OCI-LY7 (cell line): ENCODE measurements around the gene KIDINS220. TPM values are rescaled to one million over a fixed set of nuclear protein-coding genes. Genes with fewer than 3 reads are reported as not detected.

Experiments used
- BruUV-seq: library from RNA; stranded (reverse); fragments of 400-500 nt; replicated peaks from 2 replicates; lab custom pipeline; 2021; lab: Mats Ljungman, UMichigan
- CTCF ChIA-PET: fragments of 300-600 bp; sonication (Branson Sonifier 250); formaldehyde crosslinking; loops from one replicate; lab custom pipeline; 2022; ENCODE audit warnings: antibody characterized with exemption; ENCODE audit not compliant: unreplicated experiment; lab: Charles Lee
- POLR2A ChIA-PET: fragments of 300-600 bp; sonication (Branson Sonifier 250); formaldehyde crosslinking; loops from one replicate; lab custom pipeline; 2022; ENCODE audit warnings: antibody characterized with exemption; lab: Charles Lee
- DNase-seq: peaks from one replicate; pipeline ENCODE4 v3.0.0-alpha.2; 2015; ENCODE audit warnings: low spot score
- H2AFZ ChIP-seq: fragments of 200-600 bp; sonication (generic), shearing (Covaris generic); 2 replicates; pipeline ENCODE4 v1.6.1; 2014; ENCODE audit warnings: mild to moderate bottlenecking, antibody characterized with exemption, low read length, moderate library complexity
- H3K27ac ChIP-seq: fragments of 200-600 bp; sonication (generic); 2 replicates; pipeline ENCODE4 v1.5.1; 2014; ENCODE audit warnings: mixed run types, low read depth, mild to moderate bottlenecking, moderate library complexity, low read length, inconsistent platforms; ENCODE audit not compliant: poor library complexity, severe bottlenecking
- H3K36me3 ChIP-seq: fragments of 200-600 bp; sonication (generic); 2 replicates; pipeline ENCODE4 v1.6.1; 2014; ENCODE audit warnings: mild to moderate bottlenecking, antibody characterized with exemption, low read length, moderate library complexity, mixed read lengths; ENCODE audit not compliant: insufficient read depth
- H3K4me1 ChIP-seq: fragments of 200-600 bp; sonication (generic); 2 replicates; pipeline ENCODE4 v1.5.1; 2014; ENCODE audit warnings: mild to moderate bottlenecking, low read length; ENCODE audit not compliant: insufficient read depth, poor library complexity, severe bottlenecking
- H3K4me2 ChIP-seq: fragments of 200-600 bp; sonication (generic); 2 replicates; pipeline ENCODE4 v1.6.1; 2014; ENCODE audit warnings: mild to moderate bottlenecking, low read length
- H3K4me3 ChIP-seq: fragments of 200-600 bp; sonication (generic); 2 replicates; pipeline ENCODE4 v1.5.1; 2014; ENCODE audit warnings: mild to moderate bottlenecking, low read depth, low read length; ENCODE audit not compliant: poor library complexity, severe bottlenecking
- H3K79me2 ChIP-seq: fragments of 200-600 bp; sonication (generic); 2 replicates; pipeline ENCODE4 v1.6.1; 2016; ENCODE audit warnings: low read depth, mild to moderate bottlenecking, low read length, moderate library complexity, mixed read lengths; ENCODE audit not compliant: insufficient read depth
- H3K9me2 ChIP-seq: fragments of 200-600 bp; sonication (generic); 2 replicates; pipeline ENCODE4 v1.6.1; 2016; ENCODE audit warnings: mild to moderate bottlenecking, low read length, mixed read lengths; ENCODE audit not compliant: insufficient read depth
- H3K9me3 ChIP-seq: fragments of 200-600 bp; sonication (generic); 2 replicates; pipeline ENCODE4 v1.6.1; 2014; ENCODE audit warnings: mild to moderate bottlenecking, mixed run types, low read length, mixed read lengths
- H4K20me1 ChIP-seq: fragments of 200-600 bp; sonication (generic); 2 replicates; pipeline ENCODE4 v1.6.1; 2014; ENCODE audit warnings: mild to moderate bottlenecking, antibody characterized with exemption, low read length, moderate library complexity, mixed read lengths; ENCODE audit not compliant: insufficient read depth
- EZH2phosphoT487 ChIP-seq: fragments of 200-600 bp; sonication (generic); IDR thresholded peaks from 2 replicates; pipeline ENCODE4 v1.6.1; 2018; ENCODE audit warnings: low read depth, borderline replicate concordance, mild to moderate bottlenecking, mixed run types, antibody characterized with exemption, low read length, moderate library complexity, mixed read lengths
- intact Hi-C: fragments of 100-400 bp; cut with micrococcal nuclease; formaldehyde crosslinking; loops from one replicate; pipeline ENCODE4 v1.10.0; 2022; ENCODE audit not compliant: unreplicated experiment
- total RNA-seq, 2 experiments: library from RNA; depleted of rRNA in 1 of 2; stranded (reverse); fragments of >200 nt in 1 of 2; shearing (Covaris generic) in 1 of 2; gene quantifications; 2 replicates each; pipeline ENCODE4 v1.2.3, GENCODE V29; 2014 to 2022
- TF ChIP-seq, protein P1 (sequence below): fragments of 200-600 bp; sonication (generic); conservative IDR thresholded peaks from 2 replicates; pipeline ENCODE4 v1.5.1; 2014; ENCODE audit warnings: mild to moderate bottlenecking, antibody characterized with exemption, low read length, moderate library complexity, mixed read lengths

Gene KIDINS220
- total RNA-seq, 2 experiments from 2014 or later: 29.1 to 32.3 TPM

GRCh38 chr2:8721410-8721809 lies 116.0 kb downstream of the KIDINS220 start:
- no peak for TF ChIP-seq EZH2phosphoT487
- TF ChIP-seq, protein P1, sequence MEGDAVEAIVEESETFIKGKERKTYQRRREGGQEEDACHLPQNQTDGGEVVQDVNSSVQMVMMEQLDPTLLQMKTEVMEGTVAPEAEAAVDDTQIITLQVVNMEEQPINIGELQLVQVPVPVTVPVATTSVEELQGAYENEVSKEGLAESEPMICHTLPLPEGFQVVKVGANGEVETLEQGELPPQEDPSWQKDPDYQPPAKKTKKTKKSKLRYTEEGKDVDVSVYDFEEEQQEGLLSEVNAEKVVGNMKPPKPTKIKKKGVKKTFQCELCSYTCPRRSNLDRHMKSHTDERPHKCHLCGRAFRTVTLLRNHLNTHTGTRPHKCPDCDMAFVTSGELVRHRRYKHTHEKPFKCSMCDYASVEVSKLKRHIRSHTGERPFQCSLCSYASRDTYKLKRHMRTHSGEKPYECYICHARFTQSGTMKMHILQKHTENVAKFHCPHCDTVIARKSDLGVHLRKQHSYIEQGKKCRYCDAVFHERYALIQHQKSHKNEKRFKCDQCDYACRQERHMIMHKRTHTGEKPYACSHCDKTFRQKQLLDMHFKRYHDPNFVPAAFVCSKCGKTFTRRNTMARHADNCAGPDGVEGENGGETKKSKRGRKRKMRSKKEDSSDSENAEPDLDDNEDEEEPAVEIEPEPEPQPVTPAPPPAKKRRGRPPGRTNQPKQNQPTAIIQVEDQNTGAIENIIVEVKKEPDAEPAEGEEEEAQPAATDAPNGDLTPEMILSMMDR: no peak
- Histone ChIP-seq H4K20me1 (no peaks in the 10 kb centered on the region), H3K4me3 (no peak overlapping the region), H3K79me2 (no peaks in the 10 kb centered on the region), H3K9me3 (no peaks in the 10 kb centered on the region), H3K36me3 (no peaks in the 10 kb centered on the region), H3K4me1 (no peaks in the 10 kb centered on the region), H3K27ac (no peak overlapping the region), H3K4me2 (no peak overlapping the region), H3K9me2 (no peaks in the 10 kb centered on the region; the same call in 1 of the 2 replicates), H2AFZ (no peak overlapping the region)
- DNase-seq: no peak
- ChIA-PET CTCF (no interaction called here), POLR2A (no interaction called here)
- intact Hi-C loops: no loop called here
- no TSS peak for BruUV-seq

- H3K4me2 ChIP-seq: no peak overlapping the region
- H3K79me2 ChIP-seq: no peaks in the 10 kb centered on the region
- CTCF ChIA-PET: no interaction called here
- intact Hi-C loops: no loop called here
- no peaks in the 10 kb centered on the region for H3K4me1 ChIP-seq
- POLR2A ChIA-PET: no interaction called here
- DNase-seq: no peak
- no TSS peak for BruUV-seq
- TF ChIP-seq, protein P1: no peak
- TF ChIP-seq EZH2phosphoT487: no peak
- no peak overlapping the region for H3K27ac ChIP-seq
- H4K20me1 ChIP-seq: no peaks in the 10 kb centered on the region
- H3K9me2 ChIP-seq: no peaks in the 10 kb centered on the region; the same call in 1 of the 2 replicates
- no peaks in the 10 kb centered on the region for H3K36me3 ChIP-seq
- H3K4me3 ChIP-seq: no peak overlapping the region
- peaks cover 6% of the 10 kb centered on the region; the same call in 1 of the 2 replicates for H3K9me3 ChIP-seq
- H2AFZ ChIP-seq: no peak overlapping the region
Observed at GRCh38 chr2:8720741-8721140, 116.7 kb downstream of the KIDINS220 start.

- no peak overlapping the region for H3K4me2 ChIP-seq
- TF ChIP-seq, protein P1: no peak
- no peak for TF ChIP-seq EZH2phosphoT487
- H3K27ac ChIP-seq: no peak overlapping the region
- no peaks in the 10 kb centered on the region for H3K36me3 ChIP-seq
- no peaks in the 10 kb centered on the region for H3K4me1 ChIP-seq
- no peaks in the 10 kb centered on the region; the same call in 1 of the 2 replicates for H3K9me2 ChIP-seq
- no peak overlapping the region for H3K4me3 ChIP-seq
- ChIA-PET POLR2A (interaction anchor here (1.1 kb wide), 1 partner anchor 14 kb away, joined by 4 read pairs; no protein-coding TSS in a partner anchor), CTCF (no interaction called here)
- DNase-seq: no peak
- no peaks in the 10 kb centered on the region for H4K20me1 ChIP-seq
- H2AFZ ChIP-seq: no peak overlapping the region
- no TSS peak for BruUV-seq
- intact Hi-C loops: no loop called here
- peaks cover 16% of the 10 kb centered on the region; the same call in 1 of the 2 replicates for H3K9me3 ChIP-seq
- no peaks in the 10 kb centered on the region for H3K79me2 ChIP-seq
Observed at GRCh38 chr2:8719528-8719927, 117.9 kb downstream of the KIDINS220 start.
